Glutamatergic neuron (in vitro differentiated cells): ENCODE results near the gene B3GAT3. TPM values are rescaled to one million over a fixed set of nuclear protein-coding genes. Genes with fewer than 3 reads are reported as not detected.

Experiments
- DNase-seq: peaks from one replicate; pipeline ENCODE4 v3.0.0; 2022
- H3K27ac Mint-ChIP-seq: one replicate; pipeline ENCODE4 v1.8.0; 2020; ENCODE audit warnings: mild to moderate bottlenecking, mixed read lengths, inconsistent platforms; ENCODE audit not compliant: unreplicated experiment
- H3K27me3 Mint-ChIP-seq: one replicate; pipeline ENCODE4 v1.8.0; 2020; ENCODE audit warnings: mild to moderate bottlenecking, moderate library complexity, mixed read lengths, inconsistent platforms; ENCODE audit not compliant: unreplicated experiment
- H3K36me3 Mint-ChIP-seq: one replicate; pipeline ENCODE4 v1.8.0; 2020; ENCODE audit warnings: mild to moderate bottlenecking, mixed read lengths, inconsistent platforms; ENCODE audit not compliant: unreplicated experiment
- H3K4me1 Mint-ChIP-seq: one replicate; pipeline ENCODE4 v1.8.0; 2020; ENCODE audit warnings: mild to moderate bottlenecking, low read depth, mixed read lengths, inconsistent platforms; ENCODE audit not compliant: unreplicated experiment
- H3K4me3 Mint-ChIP-seq: one replicate; pipeline ENCODE4 v1.8.0; 2020; ENCODE audit warnings: mild to moderate bottlenecking, mixed read lengths, inconsistent platforms; ENCODE audit not compliant: unreplicated experiment
- H3K9me3 Mint-ChIP-seq: one replicate; pipeline ENCODE4 v1.8.0; 2020; ENCODE audit warnings: mild to moderate bottlenecking, moderate library complexity, mixed read lengths, inconsistent platforms; ENCODE audit not compliant: unreplicated experiment
- CTCF ChIP-seq: fragments of 200-600 bp; sonication (generic); IDR thresholded peaks from one replicate; pipeline ENCODE4 v1.5.0; 2021; ENCODE audit not compliant: partially characterized antibody, unreplicated experiment
- total RNA-seq: library from RNA; stranded (reverse); fragmentation: NEBNext Ultra II Directional; extraction: Animal tissue kit (Norgen Biotek cat#: 25700); gene quantifications from one replicate; pipeline ENCODE4 v1.2.1, GENCODE V29; 2021; ENCODE audit not compliant: unreplicated experiment

Gene B3GAT3
- total RNA-seq, 1 donor from 2014 or later: 71.6 TPM

- H3K36me3 Mint-ChIP-seq: no peaks in the 10 kb centered on the region
- peaks cover 9% of the 10 kb centered on the region for H3K27me3 Mint-ChIP-seq
- no peak overlapping the region for H3K4me3 Mint-ChIP-seq
- no peak for TF ChIP-seq CTCF
- H3K4me1 Mint-ChIP-seq: peaks cover 15% of the 10 kb centered on the region
- H3K27ac Mint-ChIP-seq: no peak overlapping the region
- DNase-seq: no peak
- peaks cover 13% of the 10 kb centered on the region for H3K9me3 Mint-ChIP-seq
Measured at GRCh38 chr11:62648967-62649364, 27.2 kb upstream of the B3GAT3 start.

DNA sequence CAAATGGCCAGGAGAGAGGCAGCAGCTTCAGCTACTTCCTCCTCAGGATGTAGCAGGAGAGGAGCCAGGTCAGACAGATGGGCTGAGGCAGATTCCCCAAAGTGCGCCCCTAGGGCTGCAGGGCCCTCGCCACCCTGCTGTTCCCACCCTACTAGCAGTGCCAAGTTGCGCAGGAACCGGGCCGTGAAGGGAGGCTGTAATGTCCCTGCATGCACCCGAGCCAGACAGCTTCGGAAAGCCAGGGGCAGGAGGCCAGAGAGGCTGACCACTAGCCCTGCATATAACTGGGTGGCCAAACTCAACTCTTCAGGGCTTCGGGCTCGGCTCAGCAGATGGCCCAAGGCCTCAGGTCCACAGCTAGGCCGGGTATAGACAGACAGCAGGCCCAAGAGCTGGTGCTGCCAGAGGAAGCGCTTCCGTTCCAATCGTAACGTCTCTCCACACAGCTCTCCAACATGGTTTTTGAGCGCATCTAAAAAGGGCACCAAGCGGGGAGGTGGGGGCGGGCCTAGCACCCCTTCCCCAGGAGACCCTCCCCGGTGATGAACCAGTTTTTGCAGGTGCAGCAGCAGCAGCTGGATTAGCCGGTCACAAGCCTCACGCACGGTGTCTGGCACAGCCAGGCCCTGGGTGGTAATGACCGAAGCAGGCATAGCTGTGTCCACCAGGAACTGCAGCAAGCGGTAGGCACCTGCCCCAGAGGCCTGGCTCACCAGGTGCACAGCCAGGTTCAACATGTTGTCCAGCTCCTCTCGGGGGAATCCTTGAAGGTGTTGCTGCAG, 26.6 kb upstream of the B3GAT3 start:
- peaks cover 9% of the 10 kb centered on the region for H3K27me3 Mint-ChIP-seq

GRCh38 chr11:62647609-62648005, 25.8 kb upstream of the B3GAT3 start:
- TF ChIP-seq CTCF: no peak
- H3K36me3 Mint-ChIP-seq: no peaks in the 10 kb centered on the region
- H3K4me3 Mint-ChIP-seq: no peak overlapping the region
- DNase-seq: no peak
- H3K4me1 Mint-ChIP-seq: peaks cover 14% of the 10 kb centered on the region
- H3K27me3 Mint-ChIP-seq: peaks cover 9% of the 10 kb centered on the region
- H3K9me3 Mint-ChIP-seq: peaks cover 7% of the 10 kb centered on the region
- H3K27ac Mint-ChIP-seq: no peak overlapping the region

More for the DNA sequence above, 26.6 kb upstream of the B3GAT3 start:
- no peak for DNase-seq
- Mint-ChIP-seq H3K4me3 (no peak overlapping the region), H3K4me1 (peaks cover 15% of the 10 kb centered on the region), H3K36me3 (no peaks in the 10 kb centered on the region), H3K9me3 (peaks cover 10% of the 10 kb centered on the region), H3K27ac (no peak overlapping the region)
- no peak for TF ChIP-seq CTCF

- H3K27me3 Mint-ChIP-seq: peaks cover 8% of the 10 kb centered on the region
- TF ChIP-seq CTCF: no peak
- H3K36me3 Mint-ChIP-seq: no peaks in the 10 kb centered on the region
- H3K27ac Mint-ChIP-seq: no peak overlapping the region
- peaks cover 10% of the 10 kb centered on the region for H3K4me1 Mint-ChIP-seq
- peak overlapping the region; percentile 99 for H3K4me3 Mint-ChIP-seq
- H3K9me3 Mint-ChIP-seq: peaks cover 7% of the 10 kb centered on the region
- no peak for DNase-seq
Measured at GRCh38 chr11:62646825-62647608, 25.2 kb upstream of the B3GAT3 start.
